GM04503 (cell line): ENCODE data around the gene TTLL8.
A peak's percentile ranks its signal among the peaks of the same experiment; 100 is the strongest.
"Not testable (repeated sequence)": the region's sequence is repeated elsewhere in the genome, so short reads cannot be mapped to it uniquely, and the experiment has no call there.

ENCODE experiments used
- DNase-seq: peaks from one replicate; pipeline ENCODE4 v3.0.0-alpha.2; 2012; ENCODE audit warnings: low read depth

Gene TTLL8

GRCh38 chr22:50058061-50058905, at the start of gene TTLL8:
Gene TTLL8 (minus strand): TSS chr22:50058298.
- DNase-seq = no peak

- no peak for DNase-seq
Measured at GRCh38 chr22:50107529-50107928, 49.4 kb upstream of the TTLL8 start.

GRCh38 chr22:50105208-50106100, 47.4 kb upstream of the TTLL8 start:
- no peak for DNase-seq

- no peak for DNase-seq
Measured at GRCh38 chr22:50104141-50104544, 46.0 kb upstream of the TTLL8 start.

- DNase-seq = no peak
Measured at GRCh38 chr22:50102946-50103345, 44.8 kb upstream of the TTLL8 start.

- DNase-seq = no peak
Measured at GRCh38 chr22:50101870-50102565, 43.9 kb upstream of the TTLL8 start.

- DNase-seq = no peak
Measured at GRCh38 chr22:50098052-50098451, 40.0 kb upstream of the TTLL8 start.

- DNase-seq = no peak
Measured at GRCh38 chr22:50092342-50092741, 34.2 kb upstream of the TTLL8 start.

GRCh38 chr22:50091092-50091768, 33.1 kb upstream of the TTLL8 start:
- no peak for DNase-seq

- no peak for DNase-seq
Measured at GRCh38 chr22:50090412-50090714, 32.3 kb upstream of the TTLL8 start.

GRCh38 chr22:50089682-50090411, 31.7 kb upstream of the TTLL8 start, which contains the start of gene MOV10L1:
Gene MOV10L1 (plus strand): TSS chr22:50090006. CDS start chr22:50090089, 83 bp downstream.
- DNase-seq = no peak

GRCh38 chr22:50089231-50089630, 31.1 kb upstream of the TTLL8 start:
- no peak for DNase-seq

- no peak for DNase-seq
Measured at GRCh38 chr22:50088096-50088495, 30.0 kb upstream of the TTLL8 start.

GRCh38 chr22:50087646-50088045, 29.5 kb upstream of the TTLL8 start:
- DNase-seq = no peak

- DNase-seq = not testable (repeated sequence)
Measured at GRCh38 chr22:50086975-50087374, 28.9 kb upstream of the TTLL8 start.

- DNase-seq = peak; percentile 17
Measured at GRCh38 chr22:50086526-50086925, 28.4 kb upstream of the TTLL8 start.

GRCh38 chr22:50085211-50085972, 27.3 kb upstream of the TTLL8 start, which contains the start of gene MLC1:
Gene MLC1 (minus strand): TSS chr22:50085426. CDS start chr22:50084902, 524 bp downstream.
- no peak for DNase-seq

- no peak for DNase-seq
Measured at GRCh38 chr22:50084614-50085021, 26.5 kb upstream of the TTLL8 start.

GRCh38 chr22:50084080-50084477, 26.0 kb upstream of the TTLL8 start:
- no peak for DNase-seq

- DNase-seq = no peak
Measured at GRCh38 chr22:50083462-50084079, 25.5 kb upstream of the TTLL8 start.
